Measurements from ENCODE around the gene TREML2.

The TREML2 gene

GRCh38 chr6:41164551-41165120 is 36.3 kb downstream of the TREML2 start:
- Histone ChIP-seq H3K9me3 (ENCODE audit: control insufficient read depth in 2 of 2, low read length in 2 of 2) (no peaks in the 10 kb centered on the region), H3K9ac (ENCODE audit: low read depth in 1 of 2, low read length in 2 of 2) (no peak overlapping the region), H3K4me3 (ENCODE audit: low read length in 2 of 2) (no peak overlapping the region), H3K36me3 (ENCODE audit: control insufficient read depth in 2 of 2, insufficient read depth in 2 of 2, low read length in 2 of 2) (no peaks in the 10 kb centered on the region), H3K4me1 (ENCODE audit: control insufficient read depth in 2 of 2, insufficient read depth in 2 of 2, low read length in 2 of 2) (no peaks in the 10 kb centered on the region), H3K27ac (ENCODE audit: low read depth in 2 of 2, low read length in 2 of 2) (no peak overlapping the region), H3K27me3 (ENCODE audit: control insufficient read depth in 2 of 2, insufficient read depth in 2 of 2, low read length in 2 of 2) (peaks cover 0 to 5% of the 10 kb centered on the region in 2 donors)

DNA sequence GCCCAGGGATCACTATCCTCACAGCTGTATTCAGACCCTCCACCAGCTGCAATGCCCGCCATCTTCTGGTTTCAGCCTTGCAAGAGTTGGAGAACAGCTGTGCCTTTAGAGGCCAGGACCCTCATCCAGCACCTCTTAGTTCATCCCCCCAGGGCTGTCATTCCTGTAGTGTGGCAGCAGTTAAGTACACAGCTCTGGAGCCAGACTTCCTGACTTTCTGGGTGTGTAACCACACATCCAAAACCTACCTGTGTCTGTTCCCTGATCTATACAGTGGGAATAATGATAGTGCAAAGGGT is 37.6 kb downstream of the TREML2 start:
- Histone ChIP-seq H3K4me3 (ENCODE audit: low read length in 2 of 2) (no peak overlapping the region), H3K27me3 (ENCODE audit: control insufficient read depth in 2 of 2, insufficient read depth in 2 of 2, low read length in 2 of 2) (peaks cover 0 to 5% of the 10 kb centered on the region in 2 donors), H3K27ac (ENCODE audit: low read depth in 2 of 2, low read length in 2 of 2) (no peak overlapping the region), H3K4me1 (ENCODE audit: control insufficient read depth in 2 of 2, insufficient read depth in 2 of 2, low read length in 2 of 2) (no peaks in the 10 kb centered on the region), H3K36me3 (ENCODE audit: control insufficient read depth in 2 of 2, insufficient read depth in 2 of 2, low read length in 2 of 2) (no peaks in the 10 kb centered on the region), H3K9ac (ENCODE audit: low read depth in 1 of 2, low read length in 2 of 2) (no peak overlapping the region), H3K9me3 (ENCODE audit: control insufficient read depth in 2 of 2, low read length in 2 of 2) (no peaks in the 10 kb centered on the region)

- Histone ChIP-seq H3K4me1 (ENCODE audit: control insufficient read depth in 2 of 2, insufficient read depth in 2 of 2, low read length in 2 of 2) (no peaks in the 10 kb centered on the region), H3K36me3 (ENCODE audit: control insufficient read depth in 2 of 2, insufficient read depth in 2 of 2, low read length in 2 of 2) (no peaks in the 10 kb centered on the region), H3K9me3 (ENCODE audit: control insufficient read depth in 2 of 2, low read length in 2 of 2) (no peaks in the 10 kb centered on the region), H3K27ac (ENCODE audit: low read depth in 2 of 2, low read length in 2 of 2) (no peak within 1 kb of the TSS), H3K27me3 (ENCODE audit: control insufficient read depth in 2 of 2, insufficient read depth in 2 of 2, low read length in 2 of 2) (peaks cover 0 to 5% of the 10 kb centered on the region in 2 donors), H3K9ac (ENCODE audit: low read depth in 1 of 2, low read length in 2 of 2) (no peak within 1 kb of the TSS), H3K4me3 (ENCODE audit: low read length in 2 of 2) (no peak within 1 kb of the TSS)
Measured at GRCh38 chr6:41162687-41163418, 38.1 kb downstream of the TREML2 start, which contains the start of gene TREM2. Gene TREM2 (minus strand): TSS chr6:41163116. CDS start chr6:41163082, 34 bp downstream.

DNA sequence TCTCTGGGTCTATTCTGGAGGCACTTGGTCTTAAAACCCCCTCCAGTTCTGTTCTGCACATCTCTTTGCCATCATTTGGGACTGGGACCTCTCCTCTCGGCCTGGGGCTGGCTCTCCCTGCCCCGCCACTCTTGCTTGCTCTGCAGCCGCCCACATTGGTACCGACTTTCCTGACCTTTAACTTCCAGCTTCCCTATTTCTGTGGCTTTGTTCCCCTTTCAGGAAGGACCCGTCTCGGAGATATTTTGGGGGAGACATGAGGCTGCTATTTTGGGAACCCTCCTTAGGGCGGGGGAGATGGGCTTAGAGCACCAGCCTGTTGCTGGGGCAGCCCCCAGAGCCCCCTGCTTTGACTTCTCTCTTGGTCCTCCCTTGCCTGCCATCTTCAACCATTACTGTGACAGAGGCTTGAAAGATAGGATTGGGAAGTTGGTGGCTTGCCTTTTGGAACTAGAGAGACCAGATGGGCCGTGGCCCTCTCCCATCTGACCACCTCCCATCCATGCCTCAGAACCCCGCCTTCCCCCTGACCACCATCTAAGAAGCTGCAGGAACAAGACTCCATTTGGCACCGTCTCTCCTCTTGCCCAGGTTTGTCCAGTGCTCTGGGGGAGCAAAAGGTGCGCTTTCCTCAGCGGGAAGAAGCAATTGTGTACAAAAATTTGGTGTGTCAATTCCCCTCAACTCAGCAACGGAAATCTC is 38.9 kb downstream of the TREML2 start:
- peaks cover 0 to 5% of the 10 kb centered on the region in 2 donors for H3K27me3 ChIP-seq (ENCODE audit: control insufficient read depth in 2 of 2, insufficient read depth in 2 of 2, low read length in 2 of 2)
- H3K27ac ChIP-seq (ENCODE audit: low read depth in 2 of 2, low read length in 2 of 2), result no peak overlapping the region
- H3K4me3 ChIP-seq (ENCODE audit: low read length in 2 of 2), result no peak overlapping the region
- H3K4me1 ChIP-seq (ENCODE audit: control insufficient read depth in 2 of 2, insufficient read depth in 2 of 2, low read length in 2 of 2), result no peaks in the 10 kb centered on the region
- no peaks in the 10 kb centered on the region for H3K36me3 ChIP-seq (ENCODE audit: control insufficient read depth in 2 of 2, insufficient read depth in 2 of 2, low read length in 2 of 2)
- no peaks in the 10 kb centered on the region for H3K9me3 ChIP-seq (ENCODE audit: control insufficient read depth in 2 of 2, low read length in 2 of 2)
- H3K9ac ChIP-seq (ENCODE audit: low read depth in 1 of 2, low read length in 2 of 2), result no peak overlapping the region

GRCh38 chr6:41161380-41161779 is 39.6 kb downstream of the TREML2 start:
- Histone ChIP-seq H3K36me3 (ENCODE audit: control insufficient read depth in 2 of 2, insufficient read depth in 2 of 2, low read length in 2 of 2) (no peaks in the 10 kb centered on the region), H3K27ac (ENCODE audit: low read depth in 2 of 2, low read length in 2 of 2) (no peak overlapping the region), H3K9me3 (ENCODE audit: control insufficient read depth in 2 of 2, low read length in 2 of 2) (no peaks in the 10 kb centered on the region), H3K27me3 (ENCODE audit: control insufficient read depth in 2 of 2, insufficient read depth in 2 of 2, low read length in 2 of 2) (peaks cover 0 to 5% of the 10 kb centered on the region in 2 donors), H3K9ac (ENCODE audit: low read depth in 1 of 2, low read length in 2 of 2) (no peak overlapping the region), H3K4me1 (ENCODE audit: control insufficient read depth in 2 of 2, insufficient read depth in 2 of 2, low read length in 2 of 2) (no peaks in the 10 kb centered on the region), H3K4me3 (ENCODE audit: low read length in 2 of 2) (no peak overlapping the region)

- Histone ChIP-seq H3K9me3 (ENCODE audit: control insufficient read depth in 2 of 2, low read length in 2 of 2) (no peaks in the 10 kb centered on the region), H3K27me3 (ENCODE audit: control insufficient read depth in 2 of 2, insufficient read depth in 2 of 2, low read length in 2 of 2) (peaks cover 0 to 5% of the 10 kb centered on the region in 2 donors), H3K9ac (ENCODE audit: low read depth in 1 of 2, low read length in 2 of 2) (no peak overlapping the region), H3K4me3 (ENCODE audit: low read length in 2 of 2) (no peak overlapping the region), H3K36me3 (ENCODE audit: control insufficient read depth in 2 of 2, insufficient read depth in 2 of 2, low read length in 2 of 2) (no peaks in the 10 kb centered on the region), H3K4me1 (ENCODE audit: control insufficient read depth in 2 of 2, insufficient read depth in 2 of 2, low read length in 2 of 2) (no peaks in the 10 kb centered on the region), H3K27ac (ENCODE audit: low read depth in 2 of 2, low read length in 2 of 2) (no peak overlapping the region)
Measured at GRCh38 chr6:41160933-41161332, 40.0 kb downstream of the TREML2 start.

DNA sequence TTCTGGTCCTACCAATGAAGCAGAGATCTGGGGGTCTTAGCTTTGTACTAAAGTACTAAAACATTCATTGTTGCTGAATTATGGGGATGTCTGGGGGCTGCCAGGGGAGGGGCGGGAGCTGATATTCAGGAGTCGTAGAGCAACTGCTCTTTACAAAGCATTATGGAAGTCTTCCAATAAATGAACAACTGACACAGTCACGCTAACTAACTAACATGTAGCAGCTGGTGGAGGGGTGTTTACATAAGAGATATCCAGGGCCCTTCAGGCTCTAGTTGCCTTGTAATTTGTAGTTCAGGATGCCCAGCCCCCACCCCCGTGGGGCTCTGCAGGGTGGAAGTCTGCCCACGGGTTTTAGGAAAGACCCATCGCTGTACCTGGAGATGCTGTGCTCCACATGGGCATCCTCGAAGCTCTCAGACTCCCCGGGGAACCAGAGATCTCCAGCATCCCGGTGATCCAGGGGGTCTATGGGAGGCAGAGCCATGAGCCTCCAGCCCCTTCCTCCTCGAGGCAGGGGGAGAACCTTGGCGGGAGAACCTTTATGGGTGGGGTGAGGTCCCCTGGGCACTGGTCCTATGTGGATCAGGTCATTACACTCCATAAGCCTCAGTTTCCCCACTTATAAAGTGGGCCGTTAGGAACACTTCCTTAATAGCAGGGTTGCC is 41.4 kb downstream of the TREML2 start:
- Histone ChIP-seq H3K27ac (ENCODE audit: low read depth in 2 of 2, low read length in 2 of 2) (no peak overlapping the region), H3K9me3 (ENCODE audit: control insufficient read depth in 2 of 2, low read length in 2 of 2) (no peaks in the 10 kb centered on the region), H3K36me3 (ENCODE audit: control insufficient read depth in 2 of 2, insufficient read depth in 2 of 2, low read length in 2 of 2) (no peaks in the 10 kb centered on the region), H3K9ac (ENCODE audit: low read depth in 1 of 2, low read length in 2 of 2) (no peak overlapping the region), H3K27me3 (ENCODE audit: control insufficient read depth in 2 of 2, insufficient read depth in 2 of 2, low read length in 2 of 2) (peaks cover 0 to 5% of the 10 kb centered on the region in 2 donors), H3K4me3 (ENCODE audit: low read length in 2 of 2) (no peak overlapping the region), H3K4me1 (ENCODE audit: control insufficient read depth in 2 of 2, insufficient read depth in 2 of 2, low read length in 2 of 2) (no peaks in the 10 kb centered on the region)

DNA sequence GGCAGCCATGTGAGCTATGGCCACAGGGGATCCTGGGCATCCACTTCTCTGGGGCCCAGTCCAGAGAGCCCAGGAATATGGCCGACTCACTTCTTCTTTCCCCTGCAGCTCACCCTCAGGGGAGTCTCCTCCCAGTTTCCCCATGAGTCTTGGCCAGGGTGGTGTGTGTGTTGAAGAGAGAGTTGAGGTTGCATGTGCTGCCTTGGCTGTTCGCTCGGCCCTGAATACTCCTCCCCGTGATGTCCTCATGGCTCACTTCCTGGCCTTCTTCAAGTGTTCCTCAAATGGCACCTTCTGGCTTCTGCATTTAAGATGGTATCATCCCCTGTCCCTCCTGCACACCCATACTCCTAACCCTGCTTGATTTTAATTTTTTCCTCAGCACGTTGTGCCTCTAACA is 43.6 kb downstream of the TREML2 start:
- Histone ChIP-seq H3K4me3 (ENCODE audit: low read length in 2 of 2) (no peak overlapping the region), H3K4me1 (ENCODE audit: control insufficient read depth in 2 of 2, insufficient read depth in 2 of 2, low read length in 2 of 2) (no peaks in the 10 kb centered on the region), H3K9me3 (ENCODE audit: control insufficient read depth in 2 of 2, low read length in 2 of 2) (no peaks in the 10 kb centered on the region), H3K27ac (ENCODE audit: low read depth in 2 of 2, low read length in 2 of 2) (no peak overlapping the region), H3K27me3 (ENCODE audit: control insufficient read depth in 2 of 2, insufficient read depth in 2 of 2, low read length in 2 of 2) (peaks cover 0 to 3% of the 10 kb centered on the region in 2 donors), H3K36me3 (ENCODE audit: control insufficient read depth in 2 of 2, insufficient read depth in 2 of 2, low read length in 2 of 2) (no peaks in the 10 kb centered on the region), H3K9ac (ENCODE audit: low read depth in 1 of 2, low read length in 2 of 2) (no peak overlapping the region)

- Histone ChIP-seq H3K27ac (ENCODE audit: low read depth in 2 of 2, low read length in 2 of 2) (no peak overlapping the region), H3K4me1 (ENCODE audit: control insufficient read depth in 2 of 2, insufficient read depth in 2 of 2, low read length in 2 of 2) (no peaks in the 10 kb centered on the region), H3K4me3 (ENCODE audit: low read length in 2 of 2) (no peak overlapping the region), H3K36me3 (ENCODE audit: control insufficient read depth in 2 of 2, insufficient read depth in 2 of 2, low read length in 2 of 2) (no peaks in the 10 kb centered on the region), H3K9me3 (ENCODE audit: control insufficient read depth in 2 of 2, low read length in 2 of 2) (no peaks in the 10 kb centered on the region), H3K9ac (ENCODE audit: low read depth in 1 of 2, low read length in 2 of 2) (no peak overlapping the region), H3K27me3 (ENCODE audit: control insufficient read depth in 2 of 2, insufficient read depth in 2 of 2, low read length in 2 of 2) (peaks cover 0 to 3% of the 10 kb centered on the region in 2 donors)
Measured at GRCh38 chr6:41156771-41157170, 44.2 kb downstream of the TREML2 start.

- Histone ChIP-seq H3K27ac (ENCODE audit: low read depth in 2 of 2, low read length in 2 of 2) (no peak overlapping the region), H3K4me3 (ENCODE audit: low read length in 2 of 2) (no peak overlapping the region), H3K27me3 (ENCODE audit: control insufficient read depth in 2 of 2, insufficient read depth in 2 of 2, low read length in 2 of 2) (peaks cover 0 to under 1% of the 10 kb centered on the region in 2 donors), H3K36me3 (ENCODE audit: control insufficient read depth in 2 of 2, insufficient read depth in 2 of 2, low read length in 2 of 2) (no peaks in the 10 kb centered on the region), H3K9ac (ENCODE audit: low read depth in 1 of 2, low read length in 2 of 2) (no peak overlapping the region), H3K9me3 (ENCODE audit: control insufficient read depth in 2 of 2, low read length in 2 of 2) (no peaks in the 10 kb centered on the region), H3K4me1 (ENCODE audit: control insufficient read depth in 2 of 2, insufficient read depth in 2 of 2, low read length in 2 of 2) (no peaks in the 10 kb centered on the region)
Measured at GRCh38 chr6:41156001-41156400, 44.9 kb downstream of the TREML2 start.

Measured in mucosa of rectum (tissue), 2 donors.